Glutamatergic neuron (in vitro differentiated cells): ENCODE data around the gene GGT7. TPM values are rescaled to one million over a fixed set of nuclear protein-coding genes. Genes with fewer than 3 reads are reported as not detected.

Experiments
- DNase-seq: peaks from one replicate; pipeline ENCODE4 v3.0.0; 2022
- H3K27ac Mint-ChIP-seq: one replicate; pipeline ENCODE4 v1.8.0; 2020; ENCODE audit warnings: mild to moderate bottlenecking, mixed read lengths, inconsistent platforms; ENCODE audit not compliant: unreplicated experiment
- H3K27me3 Mint-ChIP-seq: one replicate; pipeline ENCODE4 v1.8.0; 2020; ENCODE audit warnings: mild to moderate bottlenecking, moderate library complexity, mixed read lengths, inconsistent platforms; ENCODE audit not compliant: unreplicated experiment
- H3K36me3 Mint-ChIP-seq: one replicate; pipeline ENCODE4 v1.8.0; 2020; ENCODE audit warnings: mild to moderate bottlenecking, mixed read lengths, inconsistent platforms; ENCODE audit not compliant: unreplicated experiment
- H3K4me1 Mint-ChIP-seq: one replicate; pipeline ENCODE4 v1.8.0; 2020; ENCODE audit warnings: mild to moderate bottlenecking, low read depth, mixed read lengths, inconsistent platforms; ENCODE audit not compliant: unreplicated experiment
- H3K4me3 Mint-ChIP-seq: one replicate; pipeline ENCODE4 v1.8.0; 2020; ENCODE audit warnings: mild to moderate bottlenecking, mixed read lengths, inconsistent platforms; ENCODE audit not compliant: unreplicated experiment
- H3K9me3 Mint-ChIP-seq: one replicate; pipeline ENCODE4 v1.8.0; 2020; ENCODE audit warnings: mild to moderate bottlenecking, moderate library complexity, mixed read lengths, inconsistent platforms; ENCODE audit not compliant: unreplicated experiment
- CTCF ChIP-seq: fragments of 200-600 bp; sonication (generic); IDR thresholded peaks from one replicate; pipeline ENCODE4 v1.5.0; 2021; ENCODE audit not compliant: partially characterized antibody, unreplicated experiment
- total RNA-seq: library from RNA; stranded (reverse); fragmentation: NEBNext Ultra II Directional; extraction: Animal tissue kit (Norgen Biotek cat#: 25700); gene quantifications from one replicate; pipeline ENCODE4 v1.2.1, GENCODE V29; 2021; ENCODE audit not compliant: unreplicated experiment

Gene GGT7
- total RNA-seq, 1 donor from 2014 or later = 81.9 TPM

GRCh38 chr20:34824806-34825529 lies 47.7 kb downstream of the GGT7 start:
- no peak for TF ChIP-seq CTCF
- Mint-ChIP-seq H3K4me3 (peak overlapping the region; percentile 100), H3K9me3 (peaks cover 12% of the 10 kb centered on the region), H3K27me3 (peaks cover 6% of the 10 kb centered on the region), H3K36me3 (peaks cover 6% of the 10 kb centered on the region), H3K27ac (peak overlapping the region; percentile 94), H3K4me1 (peaks cover 10% of the 10 kb centered on the region)
- DNase-seq = peak; percentile 81

- H3K9me3 Mint-ChIP-seq = peaks cover 12% of the 10 kb centered on the region
- H3K4me1 Mint-ChIP-seq = peaks cover 10% of the 10 kb centered on the region
- peak; percentile 28 for DNase-seq
- H3K36me3 Mint-ChIP-seq = peaks cover 6% of the 10 kb centered on the region
- peak overlapping the region; percentile 100 for H3K4me3 Mint-ChIP-seq
- H3K27ac Mint-ChIP-seq = peak overlapping the region; percentile 94
- H3K27me3 Mint-ChIP-seq = peaks cover 6% of the 10 kb centered on the region
- no peak for TF ChIP-seq CTCF
Observed at GRCh38 chr20:34824452-34824805, 48.2 kb downstream of the GGT7 start.

- H3K27ac Mint-ChIP-seq = no peak overlapping the region
- H3K36me3 Mint-ChIP-seq = peaks cover 6% of the 10 kb centered on the region
Observed at GRCh38 chr20:34824026-34824425, 48.6 kb downstream of the GGT7 start.

GRCh38 chr20:34820805-34821578 lies 51.7 kb downstream of the GGT7 start:
- no peak for TF ChIP-seq CTCF
- Mint-ChIP-seq H3K36me3 (peaks cover 6% of the 10 kb centered on the region), H3K4me1 (peaks cover 13% of the 10 kb centered on the region), H3K9me3 (peaks cover 10% of the 10 kb centered on the region), H3K4me3 (no peak overlapping the region), H3K27ac (no peak overlapping the region), H3K27me3 (peaks cover 4% of the 10 kb centered on the region)
- DNase-seq = no peak

More at GRCh38 chr20:34824026-34824425, 48.6 kb downstream of the GGT7 start:
- Mint-ChIP-seq H3K9me3 (peaks cover 12% of the 10 kb centered on the region), H3K4me1 (peaks cover 10% of the 10 kb centered on the region), H3K27me3 (peaks cover 6% of the 10 kb centered on the region), H3K4me3 (peak overlapping the region; percentile 100)
- TF ChIP-seq CTCF = no peak
- no peak for DNase-seq

GRCh38 chr20:34817801-34818200 lies 54.9 kb downstream of the GGT7 start:
- Mint-ChIP-seq H3K36me3 (peaks cover 6% of the 10 kb centered on the region), H3K27me3 (no peaks in the 10 kb centered on the region), H3K9me3 (no peaks in the 10 kb centered on the region), H3K27ac (no peak overlapping the region), H3K4me1 (peaks cover 8% of the 10 kb centered on the region), H3K4me3 (no peak overlapping the region)
- DNase-seq = no peak
- TF ChIP-seq CTCF = no peak
